ENCODE results near the gene CLRN3.

Gene CLRN3, protein sequence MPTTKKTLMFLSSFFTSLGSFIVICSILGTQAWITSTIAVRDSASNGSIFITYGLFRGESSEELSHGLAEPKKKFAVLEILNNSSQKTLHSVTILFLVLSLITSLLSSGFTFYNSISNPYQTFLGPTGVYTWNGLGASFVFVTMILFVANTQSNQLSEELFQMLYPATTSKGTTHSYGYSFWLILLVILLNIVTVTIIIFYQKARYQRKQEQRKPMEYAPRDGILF
- total RNA-seq = 0 to 0.09 reads per million in 2 donors

- DNase-seq = no peak
Measured at GRCh38 chr10:127892743-127893142, at the start of gene CLRN3. TSS of gene CLRN3 (minus strand) at chr10:127892941. CDS start at chr10:127892784, 157 bp downstream.

DNA sequence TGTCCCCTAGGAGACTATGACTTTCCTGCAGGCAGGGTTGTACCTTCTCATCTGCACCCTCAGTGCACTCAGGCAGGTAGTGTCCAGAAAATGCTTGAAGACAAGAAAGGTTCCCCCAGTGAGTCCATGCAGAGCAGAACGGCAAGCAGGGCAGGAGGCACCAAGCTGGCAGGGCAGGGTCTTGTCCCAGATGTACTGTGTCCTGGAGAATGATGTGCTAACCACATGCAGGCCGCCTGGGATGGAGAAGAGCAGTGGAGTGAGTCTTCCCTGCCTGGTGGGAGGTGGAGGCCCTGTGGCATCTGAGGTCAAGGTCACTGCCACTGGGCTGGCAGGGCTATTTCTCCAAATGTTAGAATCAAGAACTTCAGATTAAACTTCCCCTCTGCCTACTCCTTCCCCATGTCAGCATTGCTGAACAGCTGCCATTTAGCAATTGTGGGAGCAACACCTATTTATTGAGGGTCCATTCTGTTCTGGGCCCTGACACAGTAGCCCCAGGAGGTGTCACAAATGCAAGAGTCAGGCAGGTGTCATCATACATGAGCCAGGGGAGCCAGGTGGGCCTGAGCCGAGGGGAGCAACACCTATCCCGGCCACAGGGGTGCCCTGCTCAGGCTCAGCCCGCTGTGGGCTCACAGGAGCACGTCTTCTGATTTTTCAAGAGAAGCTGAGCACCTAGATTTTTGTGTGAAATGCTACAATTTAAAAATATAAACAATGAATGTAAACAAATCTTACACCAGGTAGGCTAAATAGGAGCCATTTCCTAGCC lies 48.3 kb upstream of the CLRN3 start:
- DNase-seq = no peak

DNA sequence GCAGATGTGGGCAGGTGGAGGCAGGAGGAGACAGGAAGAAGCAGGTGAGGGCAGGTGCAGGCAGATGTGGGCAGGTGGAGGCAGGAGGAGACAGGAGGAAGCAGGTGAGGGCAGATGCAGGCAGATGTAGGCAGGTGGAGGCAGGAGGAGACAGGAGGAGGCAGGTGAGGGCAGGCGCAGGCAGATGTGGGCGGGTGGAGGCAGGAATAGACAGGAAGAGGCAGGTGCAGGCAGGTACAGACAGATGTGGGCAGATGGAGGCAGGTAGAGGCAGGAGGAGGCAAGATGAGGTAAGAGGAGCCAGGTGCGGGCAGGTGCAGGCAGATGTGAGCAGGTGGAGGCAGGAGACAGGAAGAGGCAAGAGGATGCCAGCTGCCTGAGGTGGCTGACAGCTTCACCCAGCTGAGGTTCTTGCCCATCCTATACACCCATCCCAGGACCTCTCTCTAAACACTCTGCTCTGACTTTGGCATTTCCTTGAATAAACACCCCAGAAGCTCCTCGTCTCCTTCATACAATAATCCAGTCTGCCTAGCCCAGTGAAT lies 47.1 kb upstream of the CLRN3 start:
- DNase-seq = no peak

GRCh38 chr10:127937915-127938463 lies 45.2 kb upstream of the CLRN3 start:
- no peak for DNase-seq

DNA sequence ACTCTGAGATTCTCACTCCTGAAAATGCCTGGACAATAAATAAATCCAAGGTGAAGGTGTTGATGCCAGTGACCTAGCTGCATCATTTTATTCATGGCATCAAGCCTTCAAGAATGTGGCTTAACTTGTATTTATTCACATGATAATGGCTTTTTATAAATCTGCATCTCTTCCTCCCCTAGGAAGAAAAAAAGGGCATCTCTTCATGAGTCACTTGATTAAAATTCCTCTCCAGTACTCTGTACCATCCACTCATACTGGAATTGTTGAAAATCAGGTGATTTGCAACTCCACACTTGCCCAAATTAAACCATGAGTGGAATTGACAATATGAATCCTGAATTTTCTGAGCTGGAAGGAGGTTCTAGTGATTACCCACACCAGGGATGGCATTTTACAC lies 44.3 kb upstream of the CLRN3 start:
- DNase-seq = no peak

- DNase-seq = no peak
Measured at GRCh38 chr10:127935071-127935561, 42.4 kb upstream of the CLRN3 start.

GRCh38 chr10:127934383-127934782 lies 41.6 kb upstream of the CLRN3 start:
- no peak for DNase-seq

DNA sequence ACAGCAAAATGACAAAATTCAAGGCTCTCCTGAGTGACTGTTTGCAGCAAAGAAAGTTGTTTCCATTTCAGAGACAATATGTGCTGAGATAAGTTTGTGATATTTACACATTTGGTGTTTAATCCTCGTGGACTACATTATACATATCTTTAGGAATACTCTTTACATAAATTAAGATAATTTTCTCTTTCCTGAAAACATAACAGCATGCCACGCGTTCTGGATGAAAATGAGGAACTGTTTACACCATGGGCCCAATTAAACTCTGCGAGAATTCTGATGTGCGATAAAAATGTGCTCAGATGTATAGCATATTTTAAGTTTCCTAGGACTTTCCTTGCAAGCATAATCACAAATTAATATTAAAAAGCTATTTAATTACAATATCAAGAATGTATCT lies 40.5 kb upstream of the CLRN3 start:
- DNase-seq = no peak

- no peak for DNase-seq
Measured at GRCh38 chr10:127932521-127933270, 40.0 kb upstream of the CLRN3 start.

DNA sequence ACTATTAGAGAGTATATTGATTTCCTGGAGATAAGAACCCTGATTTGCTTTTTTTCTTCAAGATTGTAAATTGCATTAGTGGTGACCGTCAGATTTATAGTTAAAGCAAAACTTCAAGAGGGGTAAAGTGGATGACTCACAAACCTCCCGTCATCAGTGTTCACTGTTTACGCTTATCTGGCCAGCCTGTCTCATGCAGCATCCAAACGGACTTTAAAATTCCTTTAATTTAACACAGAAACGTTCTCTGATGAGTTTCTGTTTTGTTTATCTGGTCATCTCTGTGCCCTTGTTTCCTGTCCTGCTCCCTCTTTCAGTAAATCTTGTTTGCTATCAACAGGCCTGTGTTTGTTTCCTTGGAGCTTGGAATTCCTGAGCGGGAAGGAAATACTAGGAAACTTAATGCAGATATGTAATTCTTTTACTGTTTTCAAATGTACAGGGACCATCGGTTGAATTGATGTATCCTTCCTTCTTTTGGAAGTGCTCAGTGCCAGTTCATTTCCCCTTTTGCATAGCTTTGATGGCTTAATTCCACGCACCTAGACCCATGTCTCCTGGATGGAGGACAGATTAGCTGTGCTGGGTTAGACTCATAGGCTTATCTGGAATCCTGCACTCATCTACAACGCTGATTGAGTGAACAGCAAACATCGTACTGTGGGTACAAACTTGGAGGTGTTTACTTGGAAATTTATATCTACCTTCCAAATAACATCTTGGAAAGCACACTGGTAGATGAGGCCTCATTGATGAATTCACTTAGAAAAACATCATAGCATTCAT lies 35.5 kb upstream of the CLRN3 start:
- no peak for DNase-seq

DNA sequence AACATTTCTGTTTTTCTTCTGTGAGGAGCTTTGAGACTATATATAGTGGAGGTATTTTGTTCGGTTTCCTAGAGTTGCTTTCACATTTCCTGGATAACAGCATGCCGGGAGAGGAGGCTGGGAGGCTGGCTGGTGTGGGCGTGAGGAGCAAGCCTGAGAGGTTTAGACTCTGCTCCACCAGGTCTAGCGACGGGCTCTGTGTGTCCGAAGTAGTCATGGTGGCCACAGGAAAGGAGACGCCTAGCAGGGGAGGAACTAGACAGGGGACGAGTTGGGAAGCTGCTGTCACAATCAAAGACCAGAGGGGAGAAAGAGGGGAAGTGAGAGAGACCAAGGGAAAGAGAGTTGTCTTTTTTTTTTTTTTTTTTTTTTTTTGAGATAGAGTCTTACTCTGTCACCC lies 33.7 kb upstream of the CLRN3 start:
- no peak for DNase-seq

DNA sequence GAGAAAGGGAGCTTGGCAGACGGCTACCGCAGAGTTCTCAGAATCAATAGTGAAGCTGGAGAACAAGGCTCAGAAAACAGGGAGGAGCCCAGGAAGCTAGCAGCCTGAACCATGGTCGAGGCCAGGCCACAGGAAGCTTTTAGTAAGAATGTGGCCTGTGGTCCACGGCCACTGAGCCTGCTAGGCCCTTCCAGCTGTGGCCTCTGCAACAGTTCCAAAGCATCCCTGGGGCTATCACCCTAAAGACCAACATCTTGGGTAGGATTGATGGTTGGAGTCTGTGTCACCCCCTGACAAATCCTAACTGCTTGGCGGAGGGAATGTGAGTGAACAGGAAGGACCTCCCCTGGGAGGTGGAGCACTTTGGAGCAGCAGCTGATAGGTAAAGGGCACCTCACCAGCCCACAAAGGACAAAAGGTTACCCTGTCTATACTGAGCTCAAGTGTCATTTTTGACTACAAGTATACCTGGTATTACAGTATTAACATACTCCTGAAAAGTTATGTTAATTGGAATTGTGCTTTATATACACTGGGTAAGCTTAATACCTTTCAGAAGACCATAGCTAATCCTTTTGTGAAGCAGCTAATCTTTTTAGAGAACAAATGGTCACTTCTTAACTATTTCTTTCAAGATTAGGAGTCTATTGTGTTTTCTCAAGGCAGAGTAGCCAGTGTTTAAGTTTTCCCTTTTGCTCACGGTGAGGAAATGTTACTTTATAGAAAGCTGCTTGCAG lies 32.9 kb upstream of the CLRN3 start:
- no peak for DNase-seq

DNA sequence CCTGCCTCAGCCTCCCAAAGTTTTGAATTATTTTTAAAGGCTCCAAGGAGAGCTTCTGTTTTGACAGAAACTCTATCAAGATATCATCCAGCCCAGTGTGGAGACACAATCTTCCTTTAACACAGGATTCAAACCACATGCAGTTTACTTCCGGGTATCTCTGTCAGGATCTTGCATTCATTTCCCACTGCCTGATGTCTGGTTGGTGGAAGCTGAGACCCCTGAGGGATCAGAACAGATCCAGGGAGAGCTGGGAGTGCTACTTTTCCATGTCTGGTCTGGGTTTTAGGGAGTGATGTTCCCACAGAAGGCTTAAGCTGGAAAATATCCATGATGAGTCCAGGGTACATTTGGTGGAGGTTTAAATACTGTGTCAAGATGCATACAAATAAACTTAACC lies 30.9 kb upstream of the CLRN3 start:
- no peak for DNase-seq

GRCh38 chr10:127922675-127923366 lies 30.1 kb upstream of the CLRN3 start:
- DNase-seq = no peak

GRCh38 chr10:127922206-127922605 lies 29.5 kb upstream of the CLRN3 start:
- no peak for DNase-seq

GRCh38 chr10:127921753-127922145 lies 29.0 kb upstream of the CLRN3 start:
- no peak for DNase-seq

- DNase-seq = no peak
Measured at GRCh38 chr10:127921075-127921752, 28.5 kb upstream of the CLRN3 start.

- DNase-seq = no peak
Measured at GRCh38 chr10:127920306-127921074, 27.7 kb upstream of the CLRN3 start.

All from activated gamma-delta T cell (primary cell).